Gastroesophageal sphincter (tissue), 3 donors: ENCODE data around the gene PACRG.

ENCODE experiments used
- EP300 ChIP-seq: sonication (generic); formaldehyde crosslinking; IDR thresholded peaks from one replicate; pipeline ENCODE4 v1.6.1; 2017; ENCODE audit warnings: antibody characterized with exemption, mild to moderate bottlenecking
- POLR2A ChIP-seq, 2 donors: fragments of 450-650 bp; IDR thresholded peaks; one replicate each; pipeline ENCODE4 v1.6.1; 2017; ENCODE audit warnings: antibody characterized with exemption in 2 of 2, mild to moderate bottlenecking in 2 of 2, moderate library complexity in 1 of 2
- POLR2AphosphoS5 ChIP-seq: sonication (generic); formaldehyde crosslinking; IDR thresholded peaks from one replicate; pipeline ENCODE4 v1.6.1; 2017; ENCODE audit warnings: antibody characterized with exemption
- TF ChIP-seq, protein P1 (sequence below), 4 experiments: fragments of 200-600 bp in 2 of 4; fragments of 450-650 bp in 2 of 4; sonication (generic) in 1 of 4; IDR thresholded peaks; one replicate each; pipeline ENCODE4 v1.5.1; 2017 to 2019; ENCODE audit warnings: antibody characterized with exemption in 4 of 4, mild to moderate bottlenecking in 2 of 4, moderate library complexity in 2 of 4

DNA sequence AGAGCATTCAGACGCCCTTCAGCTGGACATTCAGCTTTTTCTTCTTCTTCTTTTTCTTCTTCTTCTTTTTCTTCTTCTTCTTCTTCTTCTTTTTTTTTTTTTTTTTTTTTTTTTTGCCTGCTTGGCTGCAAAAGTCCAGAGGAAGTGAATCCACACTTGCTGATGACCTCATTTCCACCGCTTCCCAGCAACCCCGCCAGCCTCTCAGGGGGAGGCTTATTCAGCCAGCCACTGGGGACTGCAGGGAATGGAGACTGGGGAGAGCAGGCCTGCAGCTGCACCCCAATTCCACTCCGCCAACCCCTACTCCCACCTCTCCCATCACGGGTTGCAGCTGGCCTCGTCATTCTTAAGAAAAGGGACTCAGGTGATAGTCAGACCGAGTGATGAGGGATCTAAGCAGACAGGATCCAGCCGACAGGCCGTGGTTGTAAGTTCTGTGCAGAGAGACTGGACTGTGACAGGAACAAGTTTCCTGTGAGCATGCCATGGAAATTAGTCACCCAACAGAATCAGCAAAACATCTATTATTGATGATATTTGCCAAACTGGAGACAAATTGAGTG is 627.7 kb downstream of the PACRG start:
- TF ChIP-seq POLR2AphosphoS5 (no peak), POLR2A (IDR thresholded peaks at IDR 0.05) (no peak), EP300 (no peak)
- TF ChIP-seq, protein P1, sequence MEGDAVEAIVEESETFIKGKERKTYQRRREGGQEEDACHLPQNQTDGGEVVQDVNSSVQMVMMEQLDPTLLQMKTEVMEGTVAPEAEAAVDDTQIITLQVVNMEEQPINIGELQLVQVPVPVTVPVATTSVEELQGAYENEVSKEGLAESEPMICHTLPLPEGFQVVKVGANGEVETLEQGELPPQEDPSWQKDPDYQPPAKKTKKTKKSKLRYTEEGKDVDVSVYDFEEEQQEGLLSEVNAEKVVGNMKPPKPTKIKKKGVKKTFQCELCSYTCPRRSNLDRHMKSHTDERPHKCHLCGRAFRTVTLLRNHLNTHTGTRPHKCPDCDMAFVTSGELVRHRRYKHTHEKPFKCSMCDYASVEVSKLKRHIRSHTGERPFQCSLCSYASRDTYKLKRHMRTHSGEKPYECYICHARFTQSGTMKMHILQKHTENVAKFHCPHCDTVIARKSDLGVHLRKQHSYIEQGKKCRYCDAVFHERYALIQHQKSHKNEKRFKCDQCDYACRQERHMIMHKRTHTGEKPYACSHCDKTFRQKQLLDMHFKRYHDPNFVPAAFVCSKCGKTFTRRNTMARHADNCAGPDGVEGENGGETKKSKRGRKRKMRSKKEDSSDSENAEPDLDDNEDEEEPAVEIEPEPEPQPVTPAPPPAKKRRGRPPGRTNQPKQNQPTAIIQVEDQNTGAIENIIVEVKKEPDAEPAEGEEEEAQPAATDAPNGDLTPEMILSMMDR (IDR thresholded peaks at IDR 0.05): no peak
